AG09319 (cell line): ENCODE data around the gene NUB1.

Source experiments
- DNase-seq: peaks from one replicate; pipeline ENCODE4 v3.0.0-alpha.2; 2010; ENCODE audit warnings: low read depth; ENCODE audit errors: extremely low read depth
- TF ChIP-seq, protein P1 (sequence below): IDR thresholded peaks from 2 replicates; pipeline ENCODE4 v1.5.1; 2011; ENCODE audit warnings: low read depth, mild to moderate bottlenecking, inconsistent platforms, low read length, moderate library complexity

Gene NUB1

DNA sequence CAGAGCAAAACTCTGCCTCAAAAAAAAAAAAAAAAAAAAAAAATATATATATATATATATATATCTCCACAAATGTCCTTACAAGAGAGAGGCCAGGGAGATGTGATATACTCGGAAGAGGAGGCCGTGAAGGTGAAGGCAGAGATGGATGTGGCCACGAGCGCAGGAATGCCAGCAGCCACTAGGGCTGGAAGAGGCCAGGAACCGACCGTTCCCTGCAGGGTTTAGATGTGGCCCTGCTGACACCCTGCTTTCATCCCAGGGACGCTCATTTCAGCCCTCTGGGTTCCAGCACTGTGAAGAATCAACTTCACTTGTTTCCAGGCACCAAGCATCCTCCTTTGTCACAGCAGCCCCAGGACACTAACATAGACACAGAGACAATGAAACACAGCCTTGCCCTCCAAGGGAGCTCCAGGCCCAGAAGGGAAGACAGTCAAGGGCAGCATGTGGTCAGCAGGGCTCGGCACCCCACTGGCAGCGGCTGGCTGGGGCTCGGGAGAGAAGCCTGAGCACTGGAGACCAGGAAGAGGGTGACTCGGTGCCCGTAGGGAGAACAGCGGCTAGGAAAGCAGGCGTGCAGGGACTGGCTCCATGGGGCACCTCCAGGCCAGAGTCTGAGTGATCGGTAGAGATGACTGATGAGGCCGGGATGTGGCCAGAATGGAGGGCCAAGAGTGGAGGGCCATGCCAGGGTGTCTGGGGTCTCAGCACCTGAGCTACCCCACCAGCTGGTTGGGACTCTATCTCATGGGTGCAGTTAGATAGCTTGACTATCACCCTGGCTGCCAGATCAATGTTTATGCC is 60.6 kb downstream of the NUB1 start:
- no peak for DNase-seq
- TF ChIP-seq, protein P1, sequence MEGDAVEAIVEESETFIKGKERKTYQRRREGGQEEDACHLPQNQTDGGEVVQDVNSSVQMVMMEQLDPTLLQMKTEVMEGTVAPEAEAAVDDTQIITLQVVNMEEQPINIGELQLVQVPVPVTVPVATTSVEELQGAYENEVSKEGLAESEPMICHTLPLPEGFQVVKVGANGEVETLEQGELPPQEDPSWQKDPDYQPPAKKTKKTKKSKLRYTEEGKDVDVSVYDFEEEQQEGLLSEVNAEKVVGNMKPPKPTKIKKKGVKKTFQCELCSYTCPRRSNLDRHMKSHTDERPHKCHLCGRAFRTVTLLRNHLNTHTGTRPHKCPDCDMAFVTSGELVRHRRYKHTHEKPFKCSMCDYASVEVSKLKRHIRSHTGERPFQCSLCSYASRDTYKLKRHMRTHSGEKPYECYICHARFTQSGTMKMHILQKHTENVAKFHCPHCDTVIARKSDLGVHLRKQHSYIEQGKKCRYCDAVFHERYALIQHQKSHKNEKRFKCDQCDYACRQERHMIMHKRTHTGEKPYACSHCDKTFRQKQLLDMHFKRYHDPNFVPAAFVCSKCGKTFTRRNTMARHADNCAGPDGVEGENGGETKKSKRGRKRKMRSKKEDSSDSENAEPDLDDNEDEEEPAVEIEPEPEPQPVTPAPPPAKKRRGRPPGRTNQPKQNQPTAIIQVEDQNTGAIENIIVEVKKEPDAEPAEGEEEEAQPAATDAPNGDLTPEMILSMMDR, result no peak; the same call in none of the 2 replicates

DNA sequence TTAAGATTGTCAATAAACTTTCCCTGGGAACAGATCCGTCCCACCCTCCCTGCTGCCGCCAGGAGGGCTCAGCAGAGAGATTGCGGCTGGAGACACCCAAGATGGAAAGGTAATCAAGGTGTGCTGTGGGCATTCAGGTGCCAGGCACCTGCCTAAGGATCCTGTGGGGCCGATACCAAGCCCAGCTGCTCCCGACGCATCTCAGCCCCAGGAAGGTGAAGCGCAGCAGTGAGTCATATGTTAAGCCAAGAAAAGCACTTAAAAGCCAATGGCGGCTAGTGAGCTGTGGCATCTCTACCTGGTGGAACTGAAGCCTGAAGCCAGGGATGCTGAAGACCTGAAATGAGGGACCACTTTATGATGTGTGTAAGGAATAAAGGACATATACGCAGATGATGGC is 62.2 kb downstream of the NUB1 start:
- DNase-seq, result no peak
- TF ChIP-seq, protein P1, result no peak

DNA sequence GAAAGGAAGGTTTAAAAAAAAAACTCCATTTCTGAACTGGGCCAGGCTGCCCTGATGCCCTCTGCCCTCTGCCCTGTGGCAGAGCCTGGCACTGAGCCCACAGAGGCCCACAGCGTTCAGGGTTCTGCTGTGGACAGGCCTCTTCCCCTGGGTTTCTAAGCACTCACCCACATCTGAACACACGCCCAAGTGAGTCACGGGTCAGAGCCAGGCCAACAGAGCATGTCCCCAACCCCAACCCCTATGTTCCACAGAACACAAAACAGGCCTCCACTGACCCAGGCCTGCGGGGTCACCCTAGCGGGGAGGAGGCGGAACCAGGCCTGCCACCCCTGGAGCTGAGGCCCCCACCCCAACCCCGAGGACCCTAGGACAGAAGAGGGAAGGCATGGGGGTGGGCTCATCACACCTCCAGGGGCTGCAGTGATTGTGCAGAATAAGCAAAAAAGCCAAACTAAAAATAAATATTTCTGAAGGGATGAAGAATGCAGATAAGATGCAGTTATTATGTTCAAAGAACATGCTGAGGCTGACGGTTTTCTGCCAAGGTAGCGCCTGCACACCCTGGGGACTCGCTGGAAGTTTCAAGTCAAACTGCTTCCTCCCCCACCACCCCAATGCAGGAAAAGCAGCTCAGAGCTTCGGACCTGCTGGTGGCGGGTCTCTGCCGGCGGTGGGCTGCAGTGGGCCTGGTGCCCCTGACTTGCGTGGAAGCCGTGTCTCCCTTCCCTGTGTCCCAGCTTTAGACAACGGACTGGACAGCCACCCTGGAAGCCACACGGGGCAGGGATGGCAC is 62.8 kb downstream of the NUB1 start:
- TF ChIP-seq, protein P1, result no peak

DNA sequence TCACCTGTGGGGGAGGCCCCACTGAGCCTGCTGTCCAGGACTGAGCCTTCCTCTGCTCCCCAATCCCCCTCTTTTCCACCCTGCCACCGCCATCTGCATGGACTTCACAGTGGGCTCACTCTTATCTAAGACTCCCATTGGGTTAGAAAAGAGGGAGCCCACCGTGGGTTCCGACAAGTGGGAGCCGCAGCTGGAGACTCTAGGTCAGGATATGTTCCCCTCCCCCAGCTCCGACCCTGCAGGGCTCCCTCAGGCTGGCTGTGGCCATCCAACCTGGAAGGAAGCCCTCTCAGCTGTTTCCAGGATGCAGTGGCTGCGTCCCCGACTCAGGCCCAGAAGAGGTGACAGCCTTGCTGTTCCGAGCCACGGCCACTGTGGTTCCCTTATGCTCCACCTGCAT is 63.4 kb downstream of the NUB1 start:
- TF ChIP-seq, protein P1, result no peak
- no peak for DNase-seq

More for the DNA sequence above, 62.8 kb downstream of the NUB1 start:
- DNase-seq, result no peak

DNA sequence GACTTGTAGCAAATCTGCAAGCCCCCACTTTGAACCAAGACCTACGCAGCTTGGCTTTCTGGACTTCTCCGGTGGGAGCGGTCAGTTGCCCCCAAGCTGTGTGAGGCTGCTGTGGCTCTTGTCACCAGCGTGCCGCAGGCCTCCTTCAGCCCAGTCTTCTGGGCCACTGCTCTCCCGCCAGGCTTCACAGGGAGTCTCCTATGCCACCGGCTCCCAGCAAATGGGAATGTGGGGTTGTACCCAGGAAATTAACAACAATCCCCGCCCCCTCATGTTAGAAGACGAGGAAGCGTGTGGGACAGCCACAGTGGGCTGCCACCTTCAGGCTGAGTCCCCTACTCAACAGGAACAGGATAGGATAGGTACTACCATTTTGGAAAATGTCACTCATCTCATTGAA is 64.0 kb downstream of the NUB1 start:
- TF ChIP-seq, protein P1, result no peak

DNA sequence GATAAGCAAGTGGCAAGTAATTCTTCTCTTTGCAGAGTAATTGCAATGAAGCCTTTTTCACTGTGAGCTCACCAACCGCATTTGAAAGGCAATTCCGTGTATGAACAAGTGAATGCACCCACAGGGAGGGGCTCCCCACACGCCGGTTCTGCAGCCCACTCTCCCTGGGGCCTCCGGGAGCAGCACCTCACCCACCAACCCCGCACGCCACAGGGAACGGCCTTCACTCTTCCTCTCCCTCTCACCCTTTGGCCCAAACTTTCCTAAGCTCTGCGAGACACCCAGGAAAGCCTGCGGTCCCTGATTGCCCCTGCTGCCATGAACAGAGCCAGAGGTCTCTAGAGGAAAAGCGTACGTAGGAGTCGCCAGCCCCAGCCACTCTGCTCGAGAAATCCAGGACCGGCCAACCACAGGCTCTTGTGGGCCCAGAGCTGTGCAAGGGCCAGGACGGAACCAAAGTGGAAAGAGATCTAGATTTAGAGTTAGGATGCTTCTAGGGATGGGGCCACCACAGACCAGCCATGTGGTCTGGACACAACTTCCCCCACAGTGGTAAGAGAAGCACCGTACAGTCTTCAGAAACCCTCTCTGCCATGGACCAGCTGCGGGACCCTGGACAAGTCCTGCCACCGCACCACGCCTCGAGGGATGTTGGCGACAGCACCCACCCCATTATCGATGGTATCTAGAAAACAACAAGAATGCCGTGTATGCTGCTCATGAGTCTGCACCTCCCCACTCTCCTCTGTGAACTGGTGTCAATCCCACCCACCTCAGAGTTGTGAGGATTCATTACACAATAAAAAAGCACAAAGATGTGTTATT is 64.7 kb downstream of the NUB1 start:
- TF ChIP-seq, protein P1, result no peak
- no peak for DNase-seq

More for the DNA sequence above, 64.0 kb downstream of the NUB1 start:
- DNase-seq, result no peak
